ENCODE measurements around the gene ACOT13. TPM values are rescaled to one million over a fixed set of nuclear protein-coding genes. Genes with fewer than 3 reads are reported as not detected.

ACOT13 gene
- total RNA-seq, 1 experiment from 2014 or later = 33.5 TPM

Other genes with a start within 250 kb of the ACOT13 start
- 2.1 TPM for gene GPLD1, start 177.5 kb upstream of the ACOT13 start, total RNA-seq (2021; ENCODE audit: unreplicated experiment)
- gene ALDH5A1, start 172.1 kb upstream of the ACOT13 start, total RNA-seq (2021; ENCODE audit: unreplicated experiment) = 10.0 TPM
- 0.49 TPM for gene KIAA0319, start 20.9 kb upstream of the ACOT13 start, total RNA-seq (2021; ENCODE audit: unreplicated experiment)
- 30.2 TPM for gene TDP2, start 178 bp upstream of the ACOT13 start, total RNA-seq (2021; ENCODE audit: unreplicated experiment)
- gene C6orf62, start 52.1 kb downstream of the ACOT13 start, total RNA-seq (2021; ENCODE audit: unreplicated experiment) = 103 TPM
- gene GMNN, start 107.9 kb downstream of the ACOT13 start, total RNA-seq (2021; ENCODE audit: unreplicated experiment) = 54.9 TPM
- gene ARMH2, start 131.8 kb downstream of the ACOT13 start, total RNA-seq (2021; ENCODE audit: unreplicated experiment) = not detected